AML-193 (cell line): ENCODE data around the gene AKAP5.

ENCODE experiments used
- DNase-seq, 2 experiments: peaks; one replicate each; lab custom pipeline; 2025; lab: John Stamatoyannopoulos, UW

AKAP5 gene

GRCh38 chr14:64465191-64465822 is at the start of gene AKAP5:
TSS of gene AKAP5 (plus strand) at chr14:64465499. CDS start at chr14:64468395, 2,896 bp downstream.
- DNase-seq, result no peak

- no peak for DNase-seq
Observed at GRCh38 chr14:64416348-64416932, 48.9 kb upstream of the AKAP5 start.

- no peak for DNase-seq
Observed at GRCh38 chr14:64417055-64417770, 48.1 kb upstream of the AKAP5 start.

- DNase-seq, result no peak
Observed at GRCh38 chr14:64417771-64418125, 47.6 kb upstream of the AKAP5 start.

DNA sequence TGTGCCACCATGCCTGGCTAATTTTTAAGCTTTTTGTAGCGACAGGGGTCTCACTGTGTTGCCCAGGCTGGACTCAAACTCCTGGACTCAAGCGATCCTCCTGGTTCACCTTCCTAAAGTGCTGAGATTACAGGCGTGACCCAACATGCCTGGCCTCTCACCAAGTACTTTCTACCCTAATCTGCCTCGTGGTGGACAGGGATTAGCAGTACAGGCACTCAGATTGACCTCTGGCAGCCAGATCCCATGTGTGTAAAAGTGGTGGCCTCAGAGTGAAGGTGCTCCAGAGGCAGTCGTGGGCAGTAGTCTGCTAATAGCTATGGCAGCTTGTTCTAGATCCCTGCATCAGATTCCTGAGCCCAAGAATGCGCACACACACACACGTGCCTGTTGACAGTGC is 46.3 kb upstream of the AKAP5 start:
- no peak for DNase-seq

- no peak for DNase-seq
Observed at GRCh38 chr14:64421166-64421565, 44.1 kb upstream of the AKAP5 start.

DNA sequence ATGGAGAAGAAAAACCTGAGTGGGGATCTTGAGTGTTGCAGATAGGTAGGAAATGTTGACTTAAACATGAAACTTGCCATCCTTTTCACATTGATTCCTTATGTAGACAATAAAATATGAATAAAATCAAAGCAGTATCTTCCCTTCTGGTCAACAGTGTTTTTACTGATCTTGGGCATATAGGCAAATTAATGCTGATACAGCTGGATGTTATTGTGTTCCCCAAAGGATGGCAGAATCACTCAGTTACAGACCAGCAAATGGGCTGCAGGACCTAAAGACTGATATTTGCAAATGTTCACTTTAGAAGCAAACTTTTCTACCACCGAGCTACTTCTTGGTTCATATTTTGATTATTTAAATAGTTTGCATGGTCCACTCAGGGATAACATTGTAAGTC is 43.3 kb upstream of the AKAP5 start:
- no peak for DNase-seq

GRCh38 chr14:64422756-64423155 is 42.5 kb upstream of the AKAP5 start:
- DNase-seq, result no peak

- DNase-seq, result no peak
Observed at GRCh38 chr14:64423987-64424386, 41.3 kb upstream of the AKAP5 start.

DNA sequence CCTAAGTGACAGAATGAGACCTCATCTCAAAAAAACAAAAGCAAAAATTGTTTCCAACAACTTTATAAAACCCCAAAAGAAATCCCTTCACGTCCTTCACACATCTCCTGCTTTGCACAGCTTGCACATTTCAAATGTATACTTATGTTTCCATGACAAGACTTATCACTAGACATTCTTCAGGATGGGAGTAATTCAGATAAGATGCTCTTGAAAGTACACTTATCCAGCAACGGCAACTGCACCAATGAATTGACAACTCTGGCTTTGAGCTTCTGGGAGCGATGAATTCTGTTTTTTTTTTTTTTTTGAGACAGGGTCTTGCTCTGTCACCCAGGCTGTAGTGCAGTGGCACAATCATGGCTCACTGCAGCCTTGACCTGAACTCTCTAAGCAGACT is 30.8 kb upstream of the AKAP5 start:
- no peak for DNase-seq

GRCh38 chr14:64438181-64438841 is 27.0 kb upstream of the AKAP5 start:
- DNase-seq, result no peak

GRCh38 chr14:64439141-64439540 is 26.2 kb upstream of the AKAP5 start:
- no peak for DNase-seq

- DNase-seq, result no peak
Observed at GRCh38 chr14:64440494-64440893, 24.8 kb upstream of the AKAP5 start.

DNA sequence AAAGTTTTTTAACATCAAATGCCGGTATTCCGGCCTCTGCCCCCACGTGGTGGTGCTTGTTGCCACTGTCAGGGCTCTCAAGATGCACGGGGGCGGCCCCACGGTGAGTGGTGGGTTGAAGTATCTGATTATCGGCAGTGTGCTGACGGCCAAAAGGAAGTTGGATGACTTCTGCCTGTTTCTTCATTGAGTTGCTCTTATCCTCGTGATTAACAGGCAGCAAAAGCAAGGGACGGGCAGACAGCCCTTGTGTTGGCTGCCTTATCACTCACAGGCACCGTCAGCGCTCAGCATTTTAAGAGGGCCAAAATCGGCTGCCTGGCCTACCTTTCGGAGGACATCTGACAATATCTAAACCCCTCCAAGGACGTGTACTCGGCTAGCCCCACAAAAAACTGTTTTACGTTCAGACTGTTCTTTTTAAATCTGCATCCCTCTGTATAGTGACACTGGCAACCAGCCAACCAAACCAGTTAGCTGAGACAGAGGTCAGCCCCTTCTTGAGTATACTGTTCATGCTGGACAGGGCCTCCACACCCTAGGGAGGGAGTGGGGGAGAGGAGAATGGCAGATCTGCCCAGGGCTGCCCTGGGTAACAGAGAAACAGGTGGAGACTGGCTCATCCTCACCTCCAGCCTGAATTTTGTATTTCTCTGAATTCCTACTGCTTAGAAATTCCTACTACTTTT is 22.9 kb upstream of the AKAP5 start:
- no peak for DNase-seq

DNA sequence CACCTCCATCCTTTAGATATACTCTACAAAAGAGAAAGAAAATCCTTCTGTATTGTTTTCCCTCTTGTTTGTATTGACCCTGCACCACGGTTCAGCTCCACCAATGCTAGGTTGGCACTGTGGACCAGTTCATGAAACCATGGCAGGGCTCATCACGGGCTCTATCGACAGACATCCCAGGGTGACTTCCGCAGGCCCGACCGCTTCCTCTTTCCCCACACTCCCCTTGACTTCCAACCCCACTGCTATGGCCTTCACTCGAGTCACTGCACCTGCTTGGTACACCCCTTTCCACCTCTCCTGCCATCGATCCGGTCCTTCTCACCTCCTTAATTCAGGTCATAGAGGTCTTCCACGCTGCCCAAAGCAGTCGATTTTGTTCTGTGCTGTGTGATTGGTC is 21.2 kb upstream of the AKAP5 start:
- no peak for DNase-seq

GRCh38 chr14:64444984-64445845 is 20.1 kb upstream of the AKAP5 start:
- DNase-seq, result no peak

DNA sequence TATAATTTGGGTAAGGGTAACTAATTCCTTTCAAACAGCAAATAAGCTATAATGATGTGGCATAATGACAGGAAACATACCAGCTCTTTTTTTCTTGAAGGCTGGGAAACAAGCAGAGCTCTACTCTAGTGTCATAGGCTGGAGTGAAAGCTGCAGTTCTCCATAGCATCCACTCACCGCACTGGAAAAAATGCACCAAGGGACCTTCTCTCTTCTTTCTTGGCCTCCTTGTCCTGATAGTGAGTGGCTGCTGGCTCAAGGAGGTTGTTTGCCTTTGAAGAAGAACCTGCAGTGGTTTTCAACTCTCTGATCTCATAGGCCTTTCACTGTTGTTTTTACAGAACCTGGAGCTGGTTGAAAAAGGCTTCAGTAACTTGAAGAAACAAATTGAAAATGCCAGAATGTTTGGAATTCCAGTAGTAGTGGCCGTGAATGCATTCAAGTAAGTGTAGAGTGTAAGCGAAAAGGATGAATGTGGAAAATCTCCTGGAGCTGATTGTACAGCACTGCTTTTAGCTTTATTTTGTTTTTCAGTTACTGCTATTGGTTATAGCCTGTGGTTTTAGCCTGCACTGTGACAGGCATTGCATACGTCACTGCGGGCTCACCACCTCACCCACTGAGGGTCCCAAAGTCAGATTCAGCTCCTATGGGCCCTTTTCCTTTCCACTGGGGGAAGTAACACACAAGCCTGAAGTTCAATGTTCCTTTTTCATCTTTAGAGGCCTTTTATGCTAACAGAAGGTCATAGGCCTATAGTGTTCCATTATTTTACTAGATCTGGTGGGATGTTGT is 17.2 kb upstream of the AKAP5 start:
- no peak for DNase-seq

DNA sequence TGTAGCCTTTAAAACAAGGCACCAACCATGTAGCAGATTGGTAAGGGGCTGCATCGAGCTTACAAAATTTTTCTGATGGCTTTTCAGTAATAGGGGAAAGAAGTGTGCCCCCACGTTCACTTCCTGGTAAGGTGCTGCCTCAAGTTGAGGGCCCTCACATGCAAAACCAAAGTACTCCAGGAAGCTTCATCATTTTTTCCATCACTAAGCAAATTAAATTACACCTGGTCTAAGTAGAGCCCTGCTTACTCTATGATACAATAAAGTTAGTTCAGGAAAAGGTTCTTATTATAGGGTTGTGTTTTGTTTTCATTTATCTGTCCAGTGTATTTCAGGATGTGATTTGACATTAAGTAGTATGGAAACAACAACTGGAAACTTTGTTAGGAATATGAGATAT is 15.0 kb upstream of the AKAP5 start:
- DNase-seq, result no peak

DNA sequence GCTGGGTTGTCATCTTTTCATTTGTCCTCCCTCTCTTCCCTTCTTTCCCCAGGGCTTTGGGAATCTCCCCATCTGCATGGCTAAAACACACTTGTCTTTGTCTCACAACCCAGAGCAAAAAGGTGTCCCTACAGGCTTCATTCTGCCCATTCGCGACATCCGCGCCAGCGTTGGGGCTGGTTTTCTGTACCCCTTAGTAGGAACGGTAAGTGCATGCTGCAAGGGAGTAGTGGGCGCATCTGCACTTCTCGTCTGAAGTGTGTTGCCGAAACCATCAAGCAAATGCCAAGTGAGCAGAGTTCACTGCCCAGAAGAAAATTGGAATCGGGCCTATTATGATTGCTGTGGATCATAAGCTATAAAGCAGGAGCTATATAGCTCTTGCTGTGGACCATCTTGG is 10.6 kb upstream of the AKAP5 start:
- no peak for DNase-seq

GRCh38 chr14:64459405-64460136 is 5.7 kb upstream of the AKAP5 start:
- DNase-seq, result no peak
